Mucosa of descending colon (tissue), 3 donors: Measurements from ENCODE around the gene SFXN3. TPM values are rescaled to one million over a fixed set of nuclear protein-coding genes. Genes with fewer than 3 reads are reported as not detected.

Experiments
- ATAC-seq: fragments of 200-7000 bp; cut with Tn5 transposase; one replicate; pipeline ENCODE4 v1.9.1; 2020; ENCODE audit warnings: mild to moderate bottlenecking, moderate library complexity
- DNase-seq, 3 donors: peaks; one replicate each; pipeline ENCODE4 v3.0.0-alpha.2; 2020
- H3K36me3 ChIP-seq: fragments of 200-600 bp; one replicate; pipeline ENCODE4 v1.8.0; 2021; ENCODE audit warnings: low read depth, mild to moderate bottlenecking
- H3K4me1 ChIP-seq: fragments of 200-600 bp; one replicate; pipeline ENCODE4 v1.8.0; 2021; ENCODE audit warnings: low read depth, mild to moderate bottlenecking
- H3K4me3 ChIP-seq: fragments of 200-600 bp; one replicate; pipeline ENCODE4 v1.8.0; 2021; ENCODE audit warnings: mild to moderate bottlenecking
- H3K9me3 ChIP-seq: fragments of 200-600 bp; one replicate; pipeline ENCODE4 v1.8.0; 2021; ENCODE audit warnings: mild to moderate bottlenecking
- CTCF ChIP-seq: fragments of 200-600 bp; IDR thresholded peaks from one replicate; pipeline ENCODE4 v1.8.0; 2022; ENCODE audit warnings: antibody characterized with exemption, mild to moderate bottlenecking
- intact Hi-C, 2 donors: fragments of 100-400 bp; cut with DNase I in 1 of 2; cut with micrococcal nuclease in 1 of 2; formaldehyde crosslinking; loops; one replicate each; pipeline versions ENCODE4 v1.11.0 to v1.11.1; 2022; cut with DNase I, micrococcal nuclease
- total RNA-seq, 3 donors: library from RNA; stranded (reverse); fragmentation: NEBNext Ultra II Directional in 2 of 3; extraction: Animal tissue kit (Norgen Biotek cat#: 25700) in 2 of 3; gene quantifications; one replicate each; pipeline versions ENCODE4 v1.2.1 to v1.2.4, GENCODE V29; 2021 to 2023
- donor health status: DM: no; HTN: no; CAD: no; lungs with moderate emphysema.
- donor health status: DM: no; HTN: no; CAD: no.
- donor health status: DM: no; HTN: yes; CAD: no.

SFXN3 gene
- total RNA-seq, 3 donors from 2014 or later = 8.7 to 28.7 (median 28.0) TPM

- peak; percentile 31 for TF ChIP-seq CTCF
- ATAC-seq (peak; percentile 82), DNase-seq (peak; percentile 92 to 94 (median 93))
- peaks cover 37% of the 10 kb centered on the region for H3K4me1 ChIP-seq
- no peaks in the 10 kb centered on the region for H3K9me3 ChIP-seq
- no peaks in the 10 kb centered on the region for H3K36me3 ChIP-seq
- no peak overlapping the region for H3K4me3 ChIP-seq
- intact Hi-C loops = no loop called here
Measured at GRCh38 chr10:101066146-101066895, 35.3 kb downstream of the SFXN3 start.

GRCh38 chr10:101066896-101067355 is 35.9 kb downstream of the SFXN3 start:
- no peak overlapping the region for H3K4me3 ChIP-seq
- DNase-seq (peak in 2 of 3 donors; percentile 59 to 63), ATAC-seq (no peak)
- H3K4me1 ChIP-seq = peaks cover 32% of the 10 kb centered on the region
- no peak for TF ChIP-seq CTCF
- no peaks in the 10 kb centered on the region for H3K9me3 ChIP-seq
- no peaks in the 10 kb centered on the region for H3K36me3 ChIP-seq
- intact Hi-C loops = no loop called here

- DNase-seq = peak; percentile 73 to 92 (median 78)
- peak; percentile 68 for TF ChIP-seq CTCF
- peak; percentile 59 for ATAC-seq
- Histone ChIP-seq H3K36me3 (no peaks in the 10 kb centered on the region), H3K4me3 (no peak overlapping the region), H3K9me3 (no peaks in the 10 kb centered on the region), H3K4me1 (peaks cover 27% of the 10 kb centered on the region)
- intact Hi-C loops = no loop called here
Measured at GRCh38 chr10:101067356-101068083, 36.5 kb downstream of the SFXN3 start.

- intact Hi-C loops = no loop called here
- no peak for TF ChIP-seq CTCF
- no peak for DNase-seq
Measured at GRCh38 chr10:101069441-101069840, 38.4 kb downstream of the SFXN3 start.

GRCh38 chr10:101070098-101070497 is 39.1 kb downstream of the SFXN3 start:
- Histone ChIP-seq H3K9me3 (no peaks in the 10 kb centered on the region), H3K4me3 (no peak overlapping the region), H3K4me1 (peaks cover 14% of the 10 kb centered on the region), H3K36me3 (no peaks in the 10 kb centered on the region)
- no peak for TF ChIP-seq CTCF
- ATAC-seq (peak; percentile 6), DNase-seq (peak in 2 of 3 donors; percentile 47 to 52)
- intact Hi-C loops = no loop called here

More at GRCh38 chr10:101069441-101069840, 38.4 kb downstream of the SFXN3 start:
- no peak for ATAC-seq
- no peaks in the 10 kb centered on the region for H3K36me3 ChIP-seq
- H3K9me3 ChIP-seq = no peaks in the 10 kb centered on the region
- H3K4me3 ChIP-seq = no peak overlapping the region
- peaks cover 15% of the 10 kb centered on the region for H3K4me1 ChIP-seq
